Tibial artery (tissue), 4 donors: Measurements from ENCODE around the gene MAML1.

Source experiments
- DNase-seq, 2 donors: peaks; one replicate each; pipeline ENCODE4 v3.0.0-alpha.2; 2019
- H3K27ac ChIP-seq, 2 donors: fragments of 200-600 bp; sonication (generic) in 1 of 2; 1 replicate in 1 of 2; 2 replicates in 1 of 2; pipeline ENCODE4 v1.5.1; 2018 to 2019; ENCODE audit warnings: mild to moderate bottlenecking in 1 of 2
- H3K27me3 ChIP-seq, 2 donors: fragments of 200-600 bp; sonication (generic) in 1 of 2; one replicate each; pipeline versions ENCODE4 v1.5.1 to v1.6.0; 2016 to 2019
- H3K36me3 ChIP-seq, 3 donors: fragments of 200-600 bp; sonication (generic) in 2 of 3; one replicate each; pipeline ENCODE4 v1.5.1; 2016 to 2019; ENCODE audit warnings: mild to moderate bottlenecking in 2 of 3
- H3K4me1 ChIP-seq, 4 donors: fragments of 200-600 bp; sonication (generic) in 2 of 4; 1 replicate in 3 of 4; 2 replicates in 1 of 4; pipeline ENCODE4 v1.5.1; 2016 to 2019
- H3K4me3 ChIP-seq, 2 donors: fragments of 200-600 bp; sonication (generic) in 1 of 2; 1 replicate in 1 of 2; 2 replicates in 1 of 2; pipeline ENCODE4 v1.5.1; 2018 to 2019; ENCODE audit warnings: mild to moderate bottlenecking in 2 of 2
- H3K9me3 ChIP-seq, 3 donors: fragments of 200-600 bp; sonication (generic) in 1 of 3; one replicate each; pipeline ENCODE4 v1.5.1; 2016 to 2019
- CTCF ChIP-seq, 2 experiments: fragments of 200-600 bp in 1 of 2; fragments of 450-650 bp in 1 of 2; IDR thresholded peaks; one replicate each; pipeline ENCODE4 v1.5.1; 2017 to 2019; ENCODE audit warnings: antibody characterized with exemption in 2 of 2, mild to moderate bottlenecking in 1 of 2, moderate library complexity in 1 of 2
- intact Hi-C: fragments of 100-400 bp; cut with DNase I; formaldehyde crosslinking; loops from one replicate; pipeline ENCODE4 v1.15.0; 2023; ENCODE audit warnings: low total_unique reads

Gene MAML1

GRCh38 chr5:179806250-179807048, 73.8 kb downstream of the MAML1 start, which contains the start of gene MGAT4B:
MGAT4B (minus strand) TSS chr5:179806866; CDS start chr5:179806583, 283 bp downstream.
- Histone ChIP-seq H3K4me1 (peaks cover 0 to 51% (median 44%) of the 10 kb centered on the region in 4 donors), H3K9me3 (no peaks in the 10 kb centered on the region), H3K4me3 (peak within 1 kb of the TSS; percentile 86 to 99), H3K27ac (peak within 1 kb of the TSS; percentile 94 to 96), H3K27me3 (no peaks in the 10 kb centered on the region), H3K36me3 (peaks cover 0 to 2% (median under 1%) of the 10 kb centered on the region in 3 donors)
- no peak for TF ChIP-seq CTCF (IDR thresholded peaks at IDR 0.05)
- intact Hi-C loops = loop anchor here (5.0 kb wide), 1 partner anchor 101 kb away; the partner anchor contains the start of gene TBC1D9B
- DNase-seq = peak; percentile 71 to 89

GRCh38 chr5:179812135-179812825, 79.7 kb downstream of the MAML1 start:
- Histone ChIP-seq H3K36me3 (peaks cover 0 to 13% (median 0%) of the 10 kb centered on the region in 3 donors), H3K27ac (no peak overlapping the region), H3K4me3 (no peak overlapping the region), H3K4me1 (peaks cover 8 to 22% (median 16%) of the 10 kb centered on the region in 4 donors), H3K27me3 (no peaks in the 10 kb centered on the region), H3K9me3 (no peaks in the 10 kb centered on the region)
- intact Hi-C loops = no loop called here
- TF ChIP-seq CTCF (IDR thresholded peaks at IDR 0.05) = no peak
- peak in 1 of 2 donors; percentile 57 for DNase-seq

- Histone ChIP-seq H3K4me3 (no peak overlapping the region), H3K27ac (no peak overlapping the region), H3K27me3 (no peaks in the 10 kb centered on the region), H3K9me3 (no peaks in the 10 kb centered on the region), H3K36me3 (peaks cover 0 to 13% (median 0%) of the 10 kb centered on the region in 3 donors), H3K4me1 (peaks cover 8 to 22% (median 15%) of the 10 kb centered on the region in 4 donors)
- intact Hi-C loops = no loop called here
- no peak for DNase-seq
- TF ChIP-seq CTCF (IDR thresholded peaks at IDR 0.05) = no peak
These were observed 80.5 kb downstream of the MAML1 start for GRCh38 chr5:179812997-179813607.

GRCh38 chr5:179814090-179814489, 81.5 kb downstream of the MAML1 start:
- H3K4me1 ChIP-seq = peaks cover 14 to 29% (median 22%) of the 10 kb centered on the region in 4 donors
- DNase-seq = no peak
- intact Hi-C loops = no loop called here
- TF ChIP-seq CTCF (IDR thresholded peaks at IDR 0.05) = no peak
- peaks cover 0 to 13% (median 0%) of the 10 kb centered on the region in 3 donors for H3K36me3 ChIP-seq
- H3K4me3 ChIP-seq = no peak overlapping the region
- no peaks in the 10 kb centered on the region for H3K9me3 ChIP-seq
- H3K27ac ChIP-seq = no peak overlapping the region
- no peaks in the 10 kb centered on the region for H3K27me3 ChIP-seq

GRCh38 chr5:179815491-179816249, 83.0 kb downstream of the MAML1 start:
- Histone ChIP-seq H3K36me3 (peaks cover 0 to 13% (median 0%) of the 10 kb centered on the region in 3 donors), H3K27ac (no peak overlapping the region), H3K9me3 (no peaks in the 10 kb centered on the region), H3K27me3 (no peaks in the 10 kb centered on the region), H3K4me1 (peaks cover 14 to 42% (median 35%) of the 10 kb centered on the region in 4 donors), H3K4me3 (no peak overlapping the region)
- TF ChIP-seq CTCF (IDR thresholded peaks at IDR 0.05) = no peak
- intact Hi-C loops = loop anchor here (5.0 kb wide), 2 partner anchors 193 to 477 kb away; partner anchors contain the start of genes HNRNPH1 and MAPK9
- peak in 1 of 2 donors; percentile 64 for DNase-seq
